ENCODE data around the gene C15orf40. TPM values are rescaled to one million over a fixed set of nuclear protein-coding genes. Genes with fewer than 3 reads are reported as not detected.
"Not testable (repeated sequence)": the region's sequence is repeated elsewhere in the genome, so short reads cannot be mapped to it uniquely, and the experiment has no call there.

The C15orf40 gene
- total RNA-seq, 6 experiments from 2014 or later: 21.1 to 31.5 (median 26.3) TPM

GRCh38 chr15:83044156-83044555 is 32.7 kb upstream of the C15orf40 start:
- H3K9me3 Mint-ChIP-seq: no peaks in the 10 kb centered on the region
- H3K27me3 Mint-ChIP-seq (ENCODE audit: insufficient read depth): no peaks in the 10 kb centered on the region
- peaks cover 23% of the 10 kb centered on the region for H3K4me1 Mint-ChIP-seq (ENCODE audit: low read depth)
- H3K4me3 Mint-ChIP-seq: no peak overlapping the region
- peaks cover 59% of the 10 kb centered on the region for H3K36me3 Mint-ChIP-seq (ENCODE audit: low read depth)
- no peak for DNase-seq
- TF ChIP-seq, protein P1, sequence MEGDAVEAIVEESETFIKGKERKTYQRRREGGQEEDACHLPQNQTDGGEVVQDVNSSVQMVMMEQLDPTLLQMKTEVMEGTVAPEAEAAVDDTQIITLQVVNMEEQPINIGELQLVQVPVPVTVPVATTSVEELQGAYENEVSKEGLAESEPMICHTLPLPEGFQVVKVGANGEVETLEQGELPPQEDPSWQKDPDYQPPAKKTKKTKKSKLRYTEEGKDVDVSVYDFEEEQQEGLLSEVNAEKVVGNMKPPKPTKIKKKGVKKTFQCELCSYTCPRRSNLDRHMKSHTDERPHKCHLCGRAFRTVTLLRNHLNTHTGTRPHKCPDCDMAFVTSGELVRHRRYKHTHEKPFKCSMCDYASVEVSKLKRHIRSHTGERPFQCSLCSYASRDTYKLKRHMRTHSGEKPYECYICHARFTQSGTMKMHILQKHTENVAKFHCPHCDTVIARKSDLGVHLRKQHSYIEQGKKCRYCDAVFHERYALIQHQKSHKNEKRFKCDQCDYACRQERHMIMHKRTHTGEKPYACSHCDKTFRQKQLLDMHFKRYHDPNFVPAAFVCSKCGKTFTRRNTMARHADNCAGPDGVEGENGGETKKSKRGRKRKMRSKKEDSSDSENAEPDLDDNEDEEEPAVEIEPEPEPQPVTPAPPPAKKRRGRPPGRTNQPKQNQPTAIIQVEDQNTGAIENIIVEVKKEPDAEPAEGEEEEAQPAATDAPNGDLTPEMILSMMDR (IDR thresholded peaks at IDR 0.05): no peak
- H3K27ac Mint-ChIP-seq: no peak overlapping the region

DNA sequence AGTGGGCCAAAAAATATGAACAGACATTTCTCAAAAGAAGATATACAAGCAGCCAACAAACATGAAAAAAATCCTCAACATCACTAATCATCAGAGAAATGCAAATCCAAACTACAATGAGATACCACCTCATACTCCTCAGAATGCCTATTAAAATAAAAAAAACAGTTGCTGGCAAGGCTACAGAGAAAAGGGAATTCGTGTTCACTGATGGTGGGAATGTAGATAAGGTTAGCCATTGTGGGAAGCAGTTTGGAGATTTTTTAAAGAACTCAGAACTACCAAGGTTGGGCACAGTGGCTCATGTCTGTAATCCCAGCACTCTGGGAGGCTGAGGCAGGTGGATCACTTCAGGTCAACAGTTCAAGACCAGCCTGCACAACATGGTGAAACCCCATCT is 27.8 kb upstream of the C15orf40 start:
- Mint-ChIP-seq H3K36me3 (ENCODE audit: low read depth) (peaks cover 45% of the 10 kb centered on the region), H3K27ac (peak overlapping the region; percentile 8), H3K4me1 (ENCODE audit: low read depth) (peaks cover 13% of the 10 kb centered on the region; the same call in 1 of the 2 replicates), H3K27me3 (ENCODE audit: insufficient read depth) (no peaks in the 10 kb centered on the region), H3K9me3 (no peaks in the 10 kb centered on the region), H3K4me3 (no peak overlapping the region)
- TF ChIP-seq, protein P1 (IDR thresholded peaks at IDR 0.05): no peak
- peak; percentile 26 for DNase-seq

DNA sequence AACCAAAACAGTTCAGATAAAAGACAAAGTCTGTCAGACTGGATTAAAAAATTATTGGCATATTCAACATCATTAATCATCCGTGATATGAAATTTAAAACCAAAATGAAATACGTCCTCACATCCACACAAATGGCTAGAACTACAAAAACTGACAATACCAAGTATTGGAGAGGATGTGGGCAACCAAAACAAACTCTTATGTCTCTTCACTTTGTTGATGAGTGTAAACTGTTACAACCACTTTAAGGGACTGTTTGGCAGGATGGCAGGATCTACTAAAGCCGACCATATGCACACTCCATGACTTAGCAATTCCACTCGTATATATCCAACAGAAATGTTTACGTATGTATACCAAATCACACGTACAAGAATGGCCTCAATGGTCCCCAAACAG is 24.8 kb upstream of the C15orf40 start:
- Mint-ChIP-seq H3K4me3 (no peak overlapping the region), H3K9me3 (peaks cover 2% of the 10 kb centered on the region; the same call in 1 of the 2 replicates), H3K27ac (no peak overlapping the region), H3K27me3 (ENCODE audit: insufficient read depth) (no peaks in the 10 kb centered on the region), H3K36me3 (ENCODE audit: low read depth) (peaks cover 35% of the 10 kb centered on the region), H3K4me1 (ENCODE audit: low read depth) (peaks cover 14% of the 10 kb centered on the region)
- DNase-seq: no peak
- TF ChIP-seq, protein P1 (IDR thresholded peaks at IDR 0.05): no peak

DNA sequence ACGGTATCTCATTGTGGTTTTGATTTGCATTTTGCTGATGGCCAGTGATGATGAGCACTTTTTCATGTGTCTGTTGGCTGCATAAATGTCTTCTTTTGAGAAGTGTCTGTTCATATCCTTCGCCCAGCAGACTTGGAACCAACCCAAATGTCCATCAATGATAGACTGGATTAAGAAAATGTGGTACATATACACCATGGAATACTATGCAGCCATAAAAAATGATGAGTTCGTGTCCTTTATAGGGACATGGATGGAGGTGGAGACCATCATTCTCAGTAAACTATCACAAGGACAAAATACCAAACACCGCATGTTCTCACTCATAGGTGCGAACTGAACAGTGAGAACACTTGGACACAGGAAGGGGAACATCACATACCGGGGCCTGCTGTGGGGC is 19.8 kb upstream of the C15orf40 start:
- H3K36me3 Mint-ChIP-seq (ENCODE audit: low read depth): peaks cover 22% of the 10 kb centered on the region
- H3K27ac Mint-ChIP-seq; DNase-seq; H3K9me3 Mint-ChIP-seq; H3K27me3 Mint-ChIP-seq (ENCODE audit: insufficient read depth); H3K4me3 Mint-ChIP-seq: not testable (repeated sequence)
- H3K4me1 Mint-ChIP-seq (ENCODE audit: low read depth): peaks cover 17% of the 10 kb centered on the region

GRCh38 chr15:83030021-83030420 is 18.6 kb upstream of the C15orf40 start:
- peaks cover 5% of the 10 kb centered on the region; the same call in 1 of the 2 replicates for H3K9me3 Mint-ChIP-seq

GRCh38 chr15:83018436-83018835 is 7.0 kb upstream of the C15orf40 start:
- DNase-seq: no peak
- no peak overlapping the region for H3K27ac Mint-ChIP-seq
- no peak overlapping the region for H3K4me3 Mint-ChIP-seq
- TF ChIP-seq, protein P1 (IDR thresholded peaks at IDR 0.05): no peak
- no peaks in the 10 kb centered on the region for H3K4me1 Mint-ChIP-seq (ENCODE audit: low read depth)
- no peaks in the 10 kb centered on the region for H3K9me3 Mint-ChIP-seq
- no peaks in the 10 kb centered on the region; the same call in 1 of the 2 replicates for H3K27me3 Mint-ChIP-seq (ENCODE audit: insufficient read depth)
- no peaks in the 10 kb centered on the region; the same call in 1 of the 2 replicates for H3K36me3 Mint-ChIP-seq (ENCODE audit: low read depth)

More at GRCh38 chr15:83030021-83030420, 18.6 kb upstream of the C15orf40 start:
- TF ChIP-seq, protein P1 (IDR thresholded peaks at IDR 0.05): no peak
- H3K36me3 Mint-ChIP-seq (ENCODE audit: low read depth): peaks cover 22% of the 10 kb centered on the region
- no peaks in the 10 kb centered on the region for H3K27me3 Mint-ChIP-seq (ENCODE audit: insufficient read depth)
- peaks cover 17% of the 10 kb centered on the region for H3K4me1 Mint-ChIP-seq (ENCODE audit: low read depth)
- DNase-seq: peak; percentile 7
- no peak overlapping the region for H3K27ac Mint-ChIP-seq
- no peak overlapping the region for H3K4me3 Mint-ChIP-seq

Measured in HFFc6 (cell line).